Neural progenitor cell (in vitro differentiated cells): ENCODE results near the gene FBXL14.

Source experiments
- CTCF ChIP-seq: fragments of 200-600 bp; sonication (generic); IDR thresholded peaks from 2 replicates; pipeline ENCODE4 v1.5.1; 2017; ENCODE audit warnings: antibody characterized with exemption, mild to moderate bottlenecking
- EZH2phosphoT487 ChIP-seq: fragments of 200-600 bp; sonication (generic); IDR thresholded peaks from 2 replicates; pipeline ENCODE4 v1.6.1; 2017; ENCODE audit warnings: antibody characterized with exemption

GRCh38 chr12:1593174-1594005 is 991 bp downstream of the FBXL14 start:
- TF ChIP-seq CTCF, result no peak
- no peak for TF ChIP-seq EZH2phosphoT487
